Measurements from ENCODE around the gene GSTO2. TPM values are rescaled to one million over a fixed set of nuclear protein-coding genes. Genes with fewer than 3 reads are reported as not detected.
A peak's percentile ranks its signal among the peaks of the same experiment; 100 is the strongest.

Gene GSTO2
- total RNA-seq, 6 experiments from 2014 or later, result 2.5 to 15.0 (median 12.3) TPM

- Mint-ChIP-seq H3K27me3 (ENCODE audit: insufficient read depth) (no peaks in the 10 kb centered on the region), H3K4me3 (no peak overlapping the region), H3K36me3 (ENCODE audit: low read depth) (no peaks in the 10 kb centered on the region; the same call in 1 of the 2 replicates), H3K9me3 (no peaks in the 10 kb centered on the region), H3K4me1 (ENCODE audit: low read depth) (peaks cover 39% of the 10 kb centered on the region), H3K27ac (no peak overlapping the region)
- TF ChIP-seq CTCF (IDR thresholded peaks at IDR 0.05), result no peak
- no peak for DNase-seq
Observed at GRCh38 chr10:104286939-104287338, 18.0 kb downstream of the GSTO2 start.

GRCh38 chr10:104288355-104288754, 19.4 kb downstream of the GSTO2 start:
- Mint-ChIP-seq H3K27me3 (ENCODE audit: insufficient read depth) (no peaks in the 10 kb centered on the region; the same call in 1 of the 2 replicates), H3K4me3 (no peak overlapping the region), H3K36me3 (ENCODE audit: low read depth) (no peaks in the 10 kb centered on the region; the same call in 1 of the 2 replicates), H3K27ac (no peak overlapping the region), H3K9me3 (no peaks in the 10 kb centered on the region), H3K4me1 (ENCODE audit: low read depth) (peaks cover 53% of the 10 kb centered on the region)
- TF ChIP-seq CTCF (IDR thresholded peaks at IDR 0.05), result no peak
- no peak for DNase-seq

GRCh38 chr10:104291439-104291951, 22.5 kb downstream of the GSTO2 start:
- Mint-ChIP-seq H3K4me1 (ENCODE audit: low read depth) (peaks cover 78% of the 10 kb centered on the region), H3K27me3 (ENCODE audit: insufficient read depth) (no peaks in the 10 kb centered on the region; the same call in 1 of the 2 replicates), H3K9me3 (no peaks in the 10 kb centered on the region), H3K27ac (peak overlapping the region; percentile 74), H3K36me3 (ENCODE audit: low read depth) (no peaks in the 10 kb centered on the region; the same call in 1 of the 2 replicates), H3K4me3 (peak overlapping the region; percentile 67)
- peak; percentile 80 for DNase-seq
- TF ChIP-seq CTCF (IDR thresholded peaks at IDR 0.05), result peak; percentile 100

- no peaks in the 10 kb centered on the region; the same call in 1 of the 2 replicates for H3K36me3 Mint-ChIP-seq (ENCODE audit: low read depth)
- DNase-seq, result peak; percentile 74
- H3K27ac Mint-ChIP-seq, result peak overlapping the region; percentile 86
- no peaks in the 10 kb centered on the region; the same call in 1 of the 2 replicates for H3K27me3 Mint-ChIP-seq (ENCODE audit: insufficient read depth)
- peaks cover 84% of the 10 kb centered on the region for H3K4me1 Mint-ChIP-seq (ENCODE audit: low read depth)
- H3K9me3 Mint-ChIP-seq, result no peaks in the 10 kb centered on the region
- TF ChIP-seq CTCF (IDR thresholded peaks at IDR 0.05), result no peak
- H3K4me3 Mint-ChIP-seq, result peak overlapping the region; percentile 59; the same call in 1 of the 2 replicates
Observed at GRCh38 chr10:104293011-104293410, 24.0 kb downstream of the GSTO2 start.

- H3K4me3 Mint-ChIP-seq, result no peak overlapping the region
- no peaks in the 10 kb centered on the region; the same call in 1 of the 2 replicates for H3K36me3 Mint-ChIP-seq (ENCODE audit: low read depth)
- no peak for DNase-seq
- no peaks in the 10 kb centered on the region; the same call in 1 of the 2 replicates for H3K27me3 Mint-ChIP-seq (ENCODE audit: insufficient read depth)
- TF ChIP-seq CTCF (IDR thresholded peaks at IDR 0.05), result no peak
- H3K4me1 Mint-ChIP-seq (ENCODE audit: low read depth), result peaks cover 84% of the 10 kb centered on the region
- H3K9me3 Mint-ChIP-seq, result no peaks in the 10 kb centered on the region
- H3K27ac Mint-ChIP-seq, result peak overlapping the region; percentile 86
Observed at GRCh38 chr10:104293781-104294321, 24.9 kb downstream of the GSTO2 start.
